HG02763 (cell line): Measurements from ENCODE around the gene CHRM4.

ENCODE experiments used
- ATAC-seq: cut with Tn5 transposase; IDR thresholded peaks from one replicate; pipeline ENCODE4 v1.9.1; 2021; ENCODE audit warnings: mild to moderate bottlenecking, moderate library complexity; ENCODE audit not compliant: unreplicated experiment

The CHRM4 gene

DNA sequence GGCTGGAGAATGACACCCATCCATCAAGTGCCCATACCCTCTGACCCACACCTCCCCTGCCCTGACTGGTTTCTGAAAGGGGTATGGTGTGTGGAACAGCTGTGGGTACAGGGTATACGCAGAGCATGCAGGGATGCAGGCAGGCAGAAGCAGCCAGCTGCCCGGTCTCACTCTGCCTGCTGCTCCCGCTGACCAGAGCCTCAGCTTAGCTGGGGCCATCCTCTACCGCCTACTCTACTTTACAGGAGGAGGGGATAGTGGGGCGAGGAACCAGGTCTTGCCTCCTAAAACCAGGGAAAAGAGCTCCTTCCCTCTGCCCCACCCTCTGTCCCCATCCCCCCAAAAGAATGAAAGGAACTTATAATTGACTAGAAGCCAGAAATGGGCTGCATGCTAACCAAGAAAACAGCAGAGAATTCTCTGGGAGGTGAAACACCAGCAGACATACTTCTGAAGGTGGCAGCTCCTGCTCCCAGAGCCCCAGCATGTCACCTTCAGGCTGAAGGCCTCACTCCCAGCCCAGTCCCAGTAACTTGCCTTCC lies 13.0 kb upstream of the CHRM4 start:
- ATAC-seq, result no peak

DNA sequence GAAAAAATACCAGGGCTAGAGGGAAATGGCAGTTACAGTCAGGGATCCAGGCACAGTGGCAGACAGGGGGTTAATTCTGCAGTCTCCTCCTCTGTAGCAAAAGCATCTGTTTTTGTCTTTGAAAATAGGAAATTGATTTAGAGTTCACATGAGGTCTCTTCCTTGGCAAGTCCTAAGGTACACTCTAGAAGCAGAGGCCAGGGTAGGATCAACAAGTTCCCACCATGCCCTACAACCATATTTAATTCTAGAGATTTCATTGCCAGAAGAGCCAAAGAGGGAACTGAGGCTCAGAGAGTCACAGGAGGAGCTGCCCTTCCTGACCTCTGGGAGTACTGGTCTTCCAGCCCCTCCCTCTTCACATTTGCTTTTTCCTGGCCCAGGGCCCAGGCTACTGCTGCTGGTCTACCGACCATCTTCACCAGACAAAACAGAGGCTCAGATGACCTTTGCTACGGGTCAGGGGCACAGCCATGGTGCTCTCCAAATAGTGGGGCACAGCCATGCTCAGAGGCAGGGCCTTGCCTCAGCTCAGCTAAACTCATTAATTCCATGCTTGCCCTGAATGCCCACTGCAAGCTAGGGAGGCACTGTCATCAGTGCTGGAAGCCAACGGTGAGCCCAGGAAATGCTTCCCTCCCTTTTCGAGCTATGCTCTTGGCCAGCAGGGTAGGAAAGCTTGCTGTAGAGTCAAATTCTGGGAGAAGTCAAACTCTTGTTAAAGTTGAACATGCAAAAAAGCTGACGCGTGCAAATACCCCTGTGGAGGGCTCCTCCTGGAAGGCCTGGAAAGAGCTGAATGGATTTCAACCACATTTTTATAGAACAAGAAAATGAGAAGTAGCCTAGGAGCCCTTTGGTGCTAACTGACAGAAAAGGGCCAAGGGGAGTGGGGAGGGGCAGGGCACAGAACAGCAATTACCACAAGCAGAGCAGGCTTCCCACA lies 11.7 kb upstream of the CHRM4 start:
- no peak for ATAC-seq

DNA sequence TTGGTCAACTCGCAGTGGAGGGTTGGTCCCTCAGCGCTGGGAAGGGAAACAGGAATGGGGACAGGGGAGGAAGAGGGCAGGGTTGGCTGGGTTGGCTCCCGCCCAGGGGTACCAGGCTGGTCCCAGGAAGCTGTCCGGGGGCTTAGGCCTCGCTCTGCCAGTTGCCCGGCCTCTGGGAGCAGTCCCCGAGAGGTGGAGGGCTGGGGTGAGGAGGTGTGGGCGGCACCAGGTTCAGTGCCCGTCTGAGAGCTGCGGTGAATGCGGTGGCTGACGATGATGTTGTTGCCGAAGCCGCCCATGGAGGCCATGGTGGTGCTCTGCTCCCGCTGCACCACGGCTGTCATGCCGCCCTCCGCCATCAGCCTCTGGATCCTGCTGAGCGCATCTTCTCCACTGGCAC lies 6.0 kb upstream of the CHRM4 start:
- no peak for ATAC-seq

DNA sequence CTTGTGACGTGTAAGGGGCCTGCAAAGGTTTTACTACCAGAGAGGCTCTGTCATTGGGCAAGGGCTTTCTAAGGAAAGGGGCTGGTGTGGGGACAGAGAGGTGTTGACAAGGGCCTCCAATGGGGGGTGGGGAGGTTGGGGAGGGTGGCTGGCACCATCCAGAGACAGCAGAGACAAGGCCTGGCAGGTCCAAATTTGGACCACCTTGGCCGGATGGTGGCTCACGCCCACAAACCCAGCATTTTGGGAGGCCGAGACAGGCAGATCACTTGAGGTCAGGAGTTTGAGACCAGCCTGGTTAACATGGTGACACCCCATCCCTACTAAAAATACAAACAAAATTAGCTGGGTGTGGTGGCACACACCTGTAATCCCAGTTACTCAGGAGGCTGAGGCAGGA lies 2.2 kb upstream of the CHRM4 start:
- no peak for ATAC-seq

DNA sequence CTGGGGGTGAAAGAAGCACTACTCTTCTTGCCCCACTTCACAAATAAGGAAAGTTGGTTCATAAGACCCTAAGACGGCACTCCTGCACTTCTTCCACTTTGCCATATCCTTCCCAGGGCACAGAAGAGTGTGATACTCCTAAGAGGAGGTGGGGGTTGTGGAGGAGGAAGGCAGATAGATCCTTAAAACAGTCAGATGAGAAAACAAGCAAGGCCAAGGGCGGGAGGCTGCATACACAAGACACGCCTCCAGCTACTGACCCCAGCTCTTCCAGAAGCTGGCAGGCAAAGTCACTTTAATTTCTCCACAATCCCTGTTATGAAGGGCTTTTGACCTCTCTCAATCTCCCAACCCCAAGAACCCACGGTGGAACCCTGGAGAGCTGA lies 1.6 kb upstream of the CHRM4 start:
- ATAC-seq, result no peak

DNA sequence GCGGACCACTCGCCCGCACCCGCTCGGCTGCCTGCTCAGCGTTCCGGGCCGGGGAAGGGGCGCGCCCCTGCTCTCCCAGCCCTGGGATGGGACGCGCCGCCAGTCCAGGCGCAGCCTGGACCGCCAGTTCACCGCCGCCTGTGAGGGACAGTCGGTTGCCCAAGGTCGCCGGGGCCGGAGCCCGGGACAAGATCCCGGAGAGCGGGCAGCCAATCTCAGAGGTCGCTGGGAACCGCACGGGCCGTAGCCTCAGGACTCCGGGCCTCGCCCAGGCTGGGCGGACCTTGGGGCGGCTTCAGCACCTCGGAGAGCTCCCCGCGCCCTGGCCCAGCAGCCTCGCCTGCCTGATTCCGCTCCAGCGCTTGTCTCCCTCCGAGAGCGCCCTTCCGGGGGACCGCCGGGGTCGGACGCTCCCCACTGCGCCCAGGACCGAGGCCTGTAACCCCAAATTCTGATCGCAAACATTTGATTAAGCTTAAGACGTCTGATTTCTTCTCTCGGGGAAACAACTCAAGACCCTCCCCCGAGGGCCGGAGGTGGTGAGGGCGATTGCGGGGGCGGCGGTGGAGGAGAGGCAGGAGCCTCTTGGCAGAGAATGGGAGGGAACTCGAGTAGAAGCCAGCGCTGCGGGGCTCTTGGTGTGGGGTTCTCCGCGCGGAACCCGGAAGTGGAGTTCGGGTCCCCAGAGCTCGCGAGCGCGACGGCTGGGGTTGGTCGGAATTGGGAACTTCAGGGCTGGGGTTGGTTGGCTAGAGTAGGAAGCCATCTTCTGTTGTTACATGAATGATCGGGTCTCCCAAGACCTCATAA lies 1.1 kb upstream of the CHRM4 start:
- peak; percentile 42 for ATAC-seq

DNA sequence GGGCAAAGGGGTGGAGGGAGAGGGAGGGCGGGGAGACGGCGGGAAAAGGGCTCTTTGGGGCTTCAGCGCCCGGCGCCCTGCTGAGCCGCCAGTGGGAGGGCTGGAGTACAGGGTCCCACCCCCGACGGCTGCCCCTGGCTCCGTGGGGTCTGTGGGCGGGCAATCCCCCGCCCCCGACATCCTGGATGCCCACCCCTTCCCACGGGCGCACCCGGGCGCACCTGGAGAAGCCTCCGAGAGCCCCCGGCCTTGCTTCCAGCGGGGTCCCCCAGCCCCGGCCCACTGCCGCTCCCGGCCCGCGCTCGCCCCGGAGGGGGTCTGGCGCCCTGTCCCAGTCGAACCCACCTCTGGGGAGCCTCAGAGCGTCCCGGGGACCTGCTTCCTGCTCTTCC lies 394 bp downstream of the CHRM4 start:
- ATAC-seq, result no peak

DNA sequence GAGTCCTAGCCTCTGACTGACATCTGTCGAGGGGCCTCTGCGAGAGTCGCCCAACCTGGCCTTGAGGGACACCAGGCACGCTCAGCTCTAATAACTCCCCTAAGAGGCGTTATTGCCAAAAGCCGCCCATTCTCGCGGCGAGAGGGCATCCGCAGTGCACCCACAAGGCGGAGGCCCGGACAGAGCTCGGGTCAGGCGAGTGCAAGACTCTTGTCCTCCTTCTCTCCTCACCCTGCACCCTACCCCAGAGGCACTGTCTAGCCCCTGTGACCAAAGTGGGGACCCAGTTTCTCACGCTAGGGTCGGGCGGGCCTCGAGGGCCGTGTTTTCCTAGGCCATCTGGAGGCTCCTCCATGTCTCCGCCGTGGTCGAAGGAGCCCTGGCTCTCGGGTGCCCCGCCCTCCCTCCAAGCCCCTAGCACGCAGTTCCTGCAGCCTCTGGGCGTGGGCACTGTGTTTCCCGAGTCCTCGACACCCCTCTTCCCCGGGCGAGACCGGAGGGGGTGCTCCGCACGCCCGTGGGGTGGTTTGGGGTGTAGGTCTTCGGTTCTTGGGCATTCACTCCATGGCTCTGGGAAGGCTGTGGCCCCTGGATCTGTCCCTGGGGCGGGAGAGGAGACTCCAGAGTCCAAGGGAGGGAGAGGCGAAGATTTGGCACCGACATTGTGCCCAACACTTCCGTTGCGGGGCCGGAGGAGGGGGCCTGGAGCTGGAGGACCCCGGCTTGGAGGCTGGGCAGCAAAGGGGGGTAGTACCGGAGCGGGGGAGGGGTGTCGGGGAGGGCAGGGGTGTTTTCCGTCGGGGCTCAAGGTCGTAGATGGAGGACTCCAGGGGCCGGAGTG lies 1.0 kb downstream of the CHRM4 start:
- ATAC-seq, result no peak

DNA sequence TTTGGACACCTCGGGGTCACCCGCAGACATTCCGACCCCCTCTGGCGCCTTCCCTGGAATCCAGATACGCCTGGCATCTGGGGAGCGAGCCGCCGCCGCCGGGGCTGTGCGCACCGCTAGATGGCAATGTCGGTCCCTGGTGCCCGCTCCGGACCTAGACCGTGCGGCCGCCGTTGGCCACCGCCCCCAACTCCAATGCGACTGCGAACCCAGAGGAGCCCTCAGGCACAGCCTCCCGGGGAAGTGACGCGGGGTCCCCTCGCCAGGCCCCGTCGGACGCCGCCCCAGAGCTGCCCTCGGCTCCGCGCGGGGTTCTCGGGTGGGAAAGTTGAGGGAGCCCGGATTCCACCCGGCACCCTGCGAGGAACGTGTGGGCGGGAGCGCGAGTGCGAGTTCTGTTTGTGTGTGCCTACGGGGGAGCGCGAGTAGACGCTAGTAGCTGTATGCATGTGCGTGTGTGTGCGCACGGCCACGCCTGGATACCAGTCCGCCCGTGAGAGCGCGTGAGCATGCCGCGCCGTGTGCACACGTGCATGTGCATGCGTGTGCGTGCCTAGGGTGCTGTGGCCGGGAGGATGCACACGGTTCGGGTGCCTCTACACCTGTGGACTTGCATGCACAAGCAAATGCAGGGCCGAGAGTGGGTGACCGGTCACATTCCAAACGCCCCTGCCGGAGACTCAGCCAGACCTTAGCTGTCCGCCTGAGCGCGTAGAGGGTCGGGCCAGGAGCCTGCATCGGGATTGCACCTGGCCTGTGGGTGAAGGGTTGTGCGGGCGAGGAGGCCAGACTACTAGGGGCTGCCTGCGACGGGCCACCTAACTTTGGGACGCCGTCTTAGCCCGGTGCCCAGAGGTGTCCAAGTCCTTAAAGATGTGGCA lies 1.9 kb downstream of the CHRM4 start:
- ATAC-seq, result peak; percentile 41

DNA sequence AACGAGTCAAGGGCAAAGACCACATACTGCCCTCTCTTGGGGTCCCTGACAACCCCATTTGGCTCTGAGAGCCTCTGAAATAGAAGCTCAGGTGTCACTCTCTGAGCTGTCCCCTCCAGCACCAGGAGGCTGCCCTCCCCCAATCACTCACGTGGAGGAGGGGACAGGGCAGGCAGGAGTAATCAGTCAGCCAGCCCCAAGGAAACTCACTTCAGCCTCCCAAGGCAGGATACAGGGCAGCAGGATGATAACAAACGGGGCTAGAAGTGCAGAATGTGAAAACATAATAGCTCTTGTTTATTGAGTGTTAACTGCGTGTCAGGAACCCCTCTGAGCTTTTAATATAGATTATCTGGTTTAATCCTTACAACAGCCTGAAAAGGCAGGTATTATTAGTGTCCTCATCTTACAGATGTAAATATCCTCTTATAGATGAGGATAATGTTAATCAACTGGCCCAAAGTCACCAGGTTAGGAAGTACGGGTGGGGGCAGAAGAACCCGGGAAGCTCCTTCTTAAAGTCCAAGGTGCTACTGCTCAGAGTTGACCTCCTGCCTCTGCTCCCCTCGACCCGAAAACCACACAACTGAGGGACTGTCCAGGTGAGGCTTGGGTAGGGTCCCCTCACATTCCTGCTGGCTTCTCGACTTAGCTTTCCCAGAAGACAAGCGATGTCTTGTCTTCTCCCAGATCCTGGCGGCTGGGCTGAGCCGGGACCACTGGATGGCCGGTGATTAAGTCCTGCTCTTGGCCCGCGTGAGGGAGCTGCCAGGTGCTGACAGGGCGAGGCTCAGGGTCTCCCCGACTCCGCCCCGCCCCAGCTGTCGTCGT lies 2.7 kb downstream of the CHRM4 start:
- no peak for ATAC-seq

DNA sequence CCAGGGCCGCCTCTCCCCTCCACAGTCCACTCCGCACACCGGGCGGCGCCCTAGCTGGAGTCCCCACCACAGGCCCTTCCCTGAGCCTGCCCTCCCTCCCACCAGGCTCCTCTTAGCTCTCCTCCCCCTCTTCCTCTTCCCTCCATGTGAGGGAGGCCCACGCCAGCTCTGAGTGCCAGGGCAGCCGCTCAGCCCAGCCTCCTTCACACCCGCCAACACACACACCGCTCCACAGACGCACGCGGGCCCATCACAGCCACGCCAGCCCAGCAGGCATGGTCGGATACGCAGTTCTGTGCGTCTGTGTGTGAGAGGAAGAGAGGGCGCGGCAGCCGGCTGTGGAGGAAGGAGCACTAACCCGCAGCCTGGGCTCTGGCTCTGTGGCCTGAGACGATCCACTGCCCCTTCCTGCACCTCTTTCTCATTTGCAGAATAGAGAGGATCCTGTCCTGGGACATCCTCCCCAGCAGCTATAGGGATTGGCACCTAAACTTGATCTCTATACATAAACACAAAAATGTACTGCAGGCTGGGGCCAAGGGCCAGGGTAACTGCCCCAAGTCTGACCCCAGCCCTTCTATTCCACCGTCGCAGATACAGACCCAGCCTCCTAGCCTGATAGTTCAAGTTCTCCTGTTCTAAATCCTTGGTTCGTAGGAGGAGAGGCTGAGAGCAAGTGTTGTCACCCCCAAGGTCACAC lies 3.5 kb downstream of the CHRM4 start:
- ATAC-seq, result no peak

DNA sequence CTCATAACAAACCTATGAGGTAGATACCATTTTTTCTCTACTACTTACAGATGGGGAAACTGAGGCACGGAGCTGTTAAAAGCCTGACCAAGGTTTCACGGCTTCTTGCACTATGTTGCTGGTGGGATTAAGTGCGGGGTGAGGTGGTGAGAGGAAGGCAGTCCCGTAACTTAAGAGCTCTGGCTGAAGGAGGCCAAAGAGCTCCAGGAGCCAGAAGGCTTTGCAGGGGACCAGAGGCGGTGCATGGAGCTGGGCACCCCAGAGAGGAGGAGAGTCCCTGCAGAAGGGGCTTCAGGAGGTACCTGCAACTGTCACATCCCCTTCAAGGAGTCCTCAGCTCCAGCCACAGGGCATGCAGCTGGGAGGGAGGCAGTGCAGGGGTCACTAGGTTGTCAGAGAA lies 4.1 kb downstream of the CHRM4 start:
- ATAC-seq, result no peak

DNA sequence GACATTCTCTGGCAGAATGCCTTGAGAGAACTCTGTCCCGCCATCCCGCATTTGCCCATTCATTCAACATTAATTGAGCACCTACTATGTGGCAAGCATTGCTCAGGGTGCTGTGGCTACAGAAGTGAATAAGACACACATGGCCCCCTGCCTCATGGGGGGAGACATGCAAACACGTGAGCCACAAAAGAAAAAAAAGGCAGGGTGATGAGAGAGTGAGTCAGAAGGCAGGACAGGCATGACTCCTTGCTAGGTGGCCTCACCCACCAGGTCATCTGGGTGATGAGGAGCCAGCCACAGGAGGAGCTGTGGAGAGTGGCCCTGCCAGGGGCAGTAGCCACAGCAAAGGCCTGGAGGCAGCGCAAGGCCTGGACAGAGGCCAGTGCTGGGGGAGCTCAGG lies 4.9 kb downstream of the CHRM4 start:
- no peak for ATAC-seq

DNA sequence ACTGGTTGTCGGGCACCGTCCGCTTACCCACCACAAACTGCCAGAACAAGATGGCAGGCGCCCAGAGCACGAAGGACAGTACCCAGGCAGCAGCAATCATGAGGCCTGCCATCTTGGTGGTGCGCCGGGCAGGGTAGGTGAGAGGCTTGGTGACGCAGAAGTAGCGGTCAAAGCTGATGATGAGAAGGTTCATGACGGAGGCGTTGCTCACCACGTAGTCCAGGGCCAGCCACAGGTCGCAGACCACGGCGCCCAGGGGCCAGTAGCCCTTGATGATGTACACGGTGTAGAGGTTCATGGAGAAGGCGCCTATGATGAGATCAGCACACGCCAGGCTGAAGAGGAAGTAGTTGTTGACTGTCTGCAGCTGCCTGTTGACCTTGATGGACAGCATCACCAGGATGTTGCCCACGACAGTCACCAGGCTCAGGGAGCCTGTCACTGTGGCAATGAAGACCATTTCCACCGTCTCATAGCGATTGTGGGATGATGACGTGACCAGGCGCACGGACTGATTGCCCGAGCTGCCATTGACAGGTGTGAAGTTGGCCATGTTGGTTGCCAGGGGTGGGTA lies 5.5 kb downstream of the CHRM4 start:
- no peak for ATAC-seq

DNA sequence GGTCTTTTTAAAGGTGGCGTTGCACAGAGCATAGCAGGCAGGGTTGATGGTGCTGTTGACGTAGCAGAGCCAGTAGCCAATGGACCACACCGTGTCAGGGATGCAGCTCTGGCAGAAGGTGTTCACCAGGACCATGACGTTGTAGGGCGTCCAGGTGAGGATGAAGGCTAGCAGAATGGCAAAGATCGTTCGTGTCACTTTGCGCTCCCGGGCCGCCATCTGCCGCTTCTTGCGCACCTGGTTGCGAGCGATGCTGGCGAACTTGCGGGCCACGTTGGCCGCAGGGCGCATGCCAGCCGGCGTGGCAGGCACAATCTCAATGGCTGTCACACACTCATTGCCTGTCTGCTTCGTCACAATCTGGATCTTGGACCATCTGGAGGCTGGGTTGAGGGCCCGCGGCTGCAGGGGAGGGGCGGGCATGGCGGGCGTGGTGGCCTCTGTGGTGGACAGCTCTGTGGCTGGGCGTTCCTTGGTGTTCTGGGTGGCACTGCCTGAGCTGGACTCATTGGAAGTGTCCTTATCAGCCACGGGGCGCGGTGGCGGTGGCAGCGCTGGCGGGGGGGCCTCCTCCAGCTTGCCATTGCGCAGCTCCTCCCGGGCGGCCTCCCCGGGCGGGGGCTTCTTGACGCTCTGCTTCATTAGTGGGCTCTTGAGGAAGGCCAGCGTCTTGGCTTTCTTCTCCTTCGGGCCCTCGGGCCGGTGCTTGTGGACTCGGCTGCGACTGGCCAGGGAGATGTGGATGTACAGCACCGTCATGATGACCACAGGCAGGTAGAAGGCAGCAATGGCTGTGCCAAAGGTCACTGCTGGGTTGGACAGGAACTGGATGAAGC lies 6.2 kb downstream of the CHRM4 start:
- ATAC-seq, result no peak

DNA sequence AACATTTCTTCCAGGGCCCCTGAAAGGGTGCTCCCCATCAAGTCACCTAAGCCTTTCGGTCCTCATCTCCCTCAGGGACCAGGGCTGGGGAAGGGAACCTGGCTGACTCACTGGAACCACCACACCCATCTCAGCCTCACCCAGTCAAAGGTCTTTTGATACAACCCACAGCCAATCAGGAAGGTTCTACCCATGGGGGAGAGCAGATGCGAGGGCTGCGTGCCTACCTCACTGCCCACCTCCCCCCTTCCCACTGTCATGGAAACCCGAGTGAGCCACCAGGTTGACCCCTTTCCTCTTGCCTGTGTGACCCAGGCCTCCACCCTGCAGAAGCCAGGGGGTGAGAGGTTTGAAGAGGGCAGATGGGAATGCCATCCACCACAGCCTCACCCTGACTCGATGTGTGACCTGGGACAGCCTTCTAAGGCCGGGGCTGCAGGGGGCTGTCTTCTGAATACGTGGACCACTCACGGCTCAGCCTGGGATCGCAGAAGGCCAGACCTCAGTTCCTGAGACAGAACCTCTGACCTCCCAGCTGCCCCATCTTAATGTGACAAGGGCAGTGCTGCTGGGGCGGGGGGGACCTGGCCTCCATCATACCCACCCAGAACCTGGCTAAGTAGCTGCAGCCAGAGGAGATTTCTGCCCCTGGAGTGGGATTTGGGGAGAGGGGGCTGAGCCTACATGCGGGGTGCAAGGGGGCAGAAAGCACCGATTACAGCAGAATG lies 7.4 kb downstream of the CHRM4 start:
- no peak for ATAC-seq

DNA sequence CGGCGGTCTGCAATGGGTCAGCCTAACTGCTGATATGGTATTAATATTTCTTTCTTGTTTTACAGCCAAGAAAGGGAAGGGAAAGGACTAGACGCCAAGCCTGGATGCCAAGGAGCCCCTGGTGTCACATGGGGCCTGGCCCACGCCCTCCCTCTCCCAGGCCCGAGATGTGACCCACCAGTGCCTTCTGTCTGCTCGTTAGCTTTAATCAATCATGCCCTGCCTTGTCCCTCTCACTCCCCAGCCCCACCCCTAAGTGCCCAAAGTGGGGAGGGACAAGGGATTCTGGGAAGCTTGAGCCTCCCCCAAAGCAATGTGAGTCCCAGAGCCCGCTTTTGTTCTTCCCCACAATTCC lies 8.2 kb downstream of the CHRM4 start:
- no peak for ATAC-seq
